Transverse colon (tissue), 4 donors: Measurements from ENCODE around the gene SIX1.

ENCODE experiments used
- CTCF ChIP-seq, 5 experiments: fragments of 200-600 bp in 3 of 5; fragments of 450-650 bp in 2 of 5; sonication (generic) in 3 of 5; IDR thresholded peaks; 1 replicate in 2 of 5; 2 replicates in 3 of 5; pipeline ENCODE4 v1.5.1; 2016 to 2017; ENCODE audit warnings: antibody characterized with exemption in 5 of 5, inconsistent platforms in 3 of 5, mild to moderate bottlenecking in 2 of 5, moderate library complexity in 1 of 5
- EP300 ChIP-seq: sonication (generic); formaldehyde crosslinking; IDR thresholded peaks from one replicate; pipeline ENCODE4 v1.6.1; 2017; ENCODE audit warnings: antibody characterized with exemption, low read depth
- POLR2A ChIP-seq: fragments of 450-650 bp; IDR thresholded peaks from one replicate; pipeline ENCODE4 v1.6.1; 2016; ENCODE audit warnings: antibody characterized with exemption, mild to moderate bottlenecking, moderate library complexity
- POLR2AphosphoS5 ChIP-seq, 3 donors: sonication (generic); formaldehyde crosslinking; IDR thresholded peaks; one replicate each; pipeline ENCODE4 v1.6.1; 2016; ENCODE audit warnings: antibody characterized with exemption in 3 of 3

- TF ChIP-seq POLR2AphosphoS5 (IDR thresholded peaks at IDR 0.05) (no peak), POLR2A (no peak), CTCF (IDR thresholded peaks at IDR 0.05) (no peak), EP300 (no peak)
Measured at GRCh38 chr14:60681271-60681670, 32.0 kb upstream of the SIX1 start.
